Islet of Langerhans (tissue), 1 donor: ENCODE results near the gene S100A5.
"Not testable (repeated sequence)": the region's sequence is repeated elsewhere in the genome, so short reads cannot be mapped to it uniquely, and the experiment has no call there.

ENCODE experiments used
- FAIRE-seq: peaks from one replicate; lab custom pipeline; 2011; peaks lifted over from hg19 to GRCh38; lab: Jason Lieb, UNC

S100A5 gene

GRCh38 chr1:153532769-153533599 lies 7.8 kb downstream of the S100A5 start:
- FAIRE-seq = no peak

GRCh38 chr1:153532181-153532580 lies 8.6 kb downstream of the S100A5 start:
- no peak for FAIRE-seq

DNA sequence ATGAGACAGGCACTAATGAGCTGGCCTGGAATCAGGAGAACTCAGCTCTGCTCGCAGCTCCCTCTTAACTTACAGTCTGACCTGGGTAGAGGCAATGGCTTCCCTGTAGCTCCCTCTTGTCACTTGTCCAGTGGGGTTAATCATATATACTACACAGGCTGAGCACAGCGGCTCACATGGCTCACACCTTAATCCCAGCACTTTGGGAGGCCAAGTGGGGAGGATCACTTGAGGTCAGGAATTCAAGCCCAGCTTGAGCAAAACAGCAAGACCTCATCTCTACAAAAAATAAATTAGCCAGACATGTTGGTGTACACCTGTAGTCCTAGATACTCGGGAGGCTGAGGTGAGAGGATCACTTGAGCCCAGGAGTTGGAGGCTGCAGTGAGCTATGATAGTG lies 9.1 kb downstream of the S100A5 start:
- no peak for FAIRE-seq

DNA sequence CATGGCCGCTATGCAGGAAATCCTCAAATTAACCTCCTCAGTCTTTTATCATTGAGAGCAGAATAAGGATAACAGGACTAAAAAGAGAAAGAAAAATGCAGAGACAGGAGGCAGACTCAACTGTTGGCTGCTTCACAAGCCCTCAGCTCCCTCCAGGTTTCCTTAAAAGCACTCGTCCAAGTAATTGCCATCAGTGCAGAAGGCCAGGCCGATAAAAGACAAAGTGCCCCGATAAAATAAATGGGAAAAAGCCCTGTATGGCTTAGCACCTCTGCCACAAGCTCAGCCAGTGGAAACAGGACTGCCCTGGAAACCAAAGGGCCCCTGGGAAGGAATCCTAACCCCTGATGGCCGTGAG lies 13.1 kb downstream of the S100A5 start:
- no peak for FAIRE-seq

DNA sequence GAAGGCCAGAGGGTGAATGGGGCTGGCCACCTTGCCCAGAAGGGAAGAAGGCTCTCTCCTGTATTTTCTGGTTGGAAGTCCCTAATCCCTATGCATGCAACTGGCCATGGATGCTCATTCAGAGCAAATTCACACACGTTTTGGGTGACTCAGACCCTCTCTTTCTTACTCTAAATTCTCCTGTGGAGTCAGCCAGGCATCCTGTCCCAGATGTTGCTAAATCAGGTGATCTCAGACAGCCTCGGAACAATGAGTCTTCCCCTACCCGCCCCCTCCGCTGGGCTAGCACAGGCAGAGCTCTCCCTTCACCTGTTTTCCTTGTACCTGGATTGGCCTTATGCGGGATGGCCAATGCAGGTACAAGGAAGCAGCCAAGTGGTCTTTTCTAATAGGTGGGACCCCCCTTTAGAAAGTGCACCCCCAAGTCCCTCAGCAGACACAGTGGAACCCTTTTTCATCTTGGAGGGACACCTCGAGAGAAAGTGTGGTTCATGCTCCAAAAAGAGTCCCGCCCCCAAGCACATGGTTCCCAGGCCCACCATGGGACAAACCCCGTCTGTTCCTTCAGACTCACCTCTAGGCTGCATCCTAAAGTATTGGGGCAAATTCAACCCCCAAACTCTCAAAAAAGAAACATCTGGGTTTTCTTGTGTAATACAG lies 13.6 kb downstream of the S100A5 start:
- no peak for FAIRE-seq

GRCh38 chr1:153526132-153526543 lies 14.6 kb downstream of the S100A5 start:
- FAIRE-seq = no peak

- FAIRE-seq = no peak
Observed at GRCh38 chr1:153525088-153525728, 15.5 kb downstream of the S100A5 start.

- not testable (repeated sequence) for FAIRE-seq
Observed at GRCh38 chr1:153522353-153523048, 18.2 kb downstream of the S100A5 start.

DNA sequence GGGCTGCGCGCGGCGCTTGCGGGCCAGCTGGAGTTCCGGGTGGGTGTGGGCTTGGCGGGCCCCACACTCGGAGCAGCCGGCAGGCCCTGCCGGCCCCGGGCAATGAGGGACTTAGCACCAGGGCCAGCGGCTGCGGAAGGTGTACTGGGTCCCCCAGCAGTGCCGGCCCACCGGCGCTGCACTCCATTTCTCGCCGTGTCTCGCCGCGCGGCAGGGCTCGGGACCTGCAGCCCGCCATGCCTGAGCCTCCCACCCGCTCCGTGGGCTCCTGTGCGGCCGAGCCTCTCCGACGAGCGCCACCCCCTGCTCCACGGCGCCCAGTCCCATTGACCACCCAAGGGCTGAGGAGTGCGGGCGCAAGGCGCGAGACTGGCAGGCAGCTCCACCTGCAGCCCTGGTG lies 18.9 kb downstream of the S100A5 start:
- FAIRE-seq = not testable (repeated sequence)

- FAIRE-seq = no peak
Observed at GRCh38 chr1:153520818-153521476, 19.8 kb downstream of the S100A5 start.

GRCh38 chr1:153520137-153520691 lies 20.5 kb downstream of the S100A5 start:
- FAIRE-seq = not testable (repeated sequence)

DNA sequence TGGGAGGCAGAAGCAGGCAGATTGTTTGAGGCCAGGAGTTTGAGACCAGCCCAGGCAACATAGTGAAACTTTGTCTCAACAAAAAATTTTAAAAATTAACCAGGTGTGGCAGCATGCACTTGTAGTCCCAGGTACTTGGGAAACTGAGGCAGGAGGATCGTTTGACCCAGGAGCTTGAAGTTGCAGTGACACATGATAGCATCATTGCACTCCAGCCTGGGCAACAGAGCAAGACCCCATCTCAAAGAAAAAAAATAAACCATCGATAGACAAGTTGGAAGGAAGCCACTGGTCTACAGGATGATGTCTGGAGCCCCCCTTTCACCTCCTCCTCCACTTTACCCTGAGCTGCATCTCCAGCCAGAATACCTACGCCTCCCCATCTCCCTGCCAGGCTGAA lies 21.5 kb downstream of the S100A5 start:
- FAIRE-seq = no peak

- no peak for FAIRE-seq
Observed at GRCh38 chr1:153515504-153516394, 25.0 kb downstream of the S100A5 start.

GRCh38 chr1:153513666-153514065 lies 27.1 kb downstream of the S100A5 start:
- FAIRE-seq = no peak

DNA sequence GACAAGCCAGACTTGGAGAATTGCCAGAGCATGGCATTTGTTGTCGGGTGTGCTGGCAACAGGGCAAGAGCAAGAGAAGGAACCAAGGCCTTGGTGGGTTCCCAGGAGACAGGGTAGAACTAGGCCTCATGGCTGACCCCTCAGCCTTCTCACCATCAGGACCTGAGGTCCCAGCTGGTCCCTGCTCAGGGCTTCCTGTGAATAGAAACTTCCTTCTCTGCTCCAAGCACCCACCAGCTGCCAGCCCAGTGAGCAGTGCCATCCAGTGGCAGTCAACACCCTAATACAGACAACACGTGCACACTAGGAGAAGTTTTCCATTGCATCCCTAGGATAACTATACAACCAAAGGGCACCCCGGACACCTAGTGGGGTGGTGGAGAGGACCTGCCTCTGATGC lies 27.7 kb downstream of the S100A5 start:
- no peak for FAIRE-seq

DNA sequence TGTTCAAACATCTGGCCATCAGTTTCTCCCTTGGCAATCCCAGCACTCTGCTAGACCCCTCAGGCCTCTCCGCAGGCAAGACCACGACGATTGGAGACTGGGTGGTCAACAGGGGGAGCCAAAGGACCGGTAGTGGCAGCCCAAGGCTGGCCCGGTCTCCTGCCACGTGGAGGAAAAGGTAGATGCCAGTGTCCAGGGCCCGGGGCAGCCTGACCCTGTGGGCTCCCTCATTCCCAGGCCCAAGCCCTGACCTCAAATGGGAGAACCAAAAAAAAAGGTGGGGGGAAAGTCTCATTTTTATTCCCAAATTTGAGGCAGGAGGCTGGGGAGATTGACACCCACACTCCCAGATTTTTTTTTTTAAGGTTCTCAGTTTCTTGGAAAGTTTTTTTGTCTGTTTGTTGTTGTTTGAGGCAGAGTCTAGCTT lies 29.7 kb downstream of the S100A5 start:
- no peak for FAIRE-seq

- no peak for FAIRE-seq
Observed at GRCh38 chr1:153509729-153510354, 30.9 kb downstream of the S100A5 start.

DNA sequence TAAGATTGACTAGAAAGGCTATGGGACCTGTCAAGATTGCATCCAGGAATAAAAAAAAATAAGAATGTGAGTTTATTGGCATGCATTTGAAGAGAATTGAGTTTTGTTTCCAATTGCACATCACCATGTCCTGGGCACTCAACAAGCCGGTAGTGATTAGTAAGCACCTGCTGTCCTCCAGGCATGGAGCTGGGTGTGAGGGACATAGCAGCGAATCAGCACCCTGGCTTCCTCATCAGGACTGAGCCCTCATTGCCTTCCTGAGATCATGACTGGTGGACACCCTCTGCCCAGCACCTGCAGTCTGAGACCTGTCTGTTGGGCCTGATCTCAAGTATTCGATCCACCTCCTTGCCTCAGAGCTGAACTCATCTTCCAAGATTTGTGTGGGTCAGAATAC lies 31.7 kb downstream of the S100A5 start:
- FAIRE-seq = no peak

DNA sequence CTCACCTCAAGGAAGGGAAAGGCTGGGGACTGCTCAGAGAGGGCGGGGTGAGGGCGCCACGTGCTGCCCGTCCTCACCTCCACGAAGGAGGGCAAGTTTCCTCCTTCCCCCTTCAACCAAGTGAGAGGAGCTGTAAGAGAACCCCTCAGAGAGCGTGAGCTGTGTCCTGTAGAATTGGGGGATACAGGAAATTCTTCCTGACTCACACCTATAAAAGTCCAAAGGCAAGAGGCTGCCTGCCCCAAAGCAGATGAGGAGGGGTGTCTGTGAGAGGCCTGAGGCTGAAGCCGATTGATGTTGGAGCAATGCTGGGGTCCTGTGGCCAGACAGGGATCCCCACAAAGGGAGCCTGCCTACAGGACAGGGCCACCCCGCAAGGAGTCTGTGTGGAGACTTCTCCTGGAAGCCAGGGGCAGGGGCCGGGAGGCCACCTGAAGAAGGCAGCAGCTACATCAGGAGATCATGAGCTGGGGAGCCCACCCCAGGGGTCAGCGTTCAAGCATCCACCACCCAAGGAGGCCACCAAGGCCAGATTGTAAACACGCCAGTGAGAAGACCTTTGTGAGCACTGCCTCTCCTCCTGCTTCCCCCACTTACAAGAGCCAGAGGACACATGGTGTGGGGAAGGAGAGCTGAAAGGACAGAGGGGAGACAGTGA lies 32.7 kb downstream of the S100A5 start:
- FAIRE-seq = no peak
